Panc1 (cell line): ENCODE measurements around the gene ATG16L2.

Source experiments
- CTCF ChIP-seq: fragments of 450-650 bp; IDR thresholded peaks from 2 replicates; pipeline ENCODE4 v1.5.1; 2017; ENCODE audit warnings: mild to moderate bottlenecking
- POLR2AphosphoS5 ChIP-seq: IDR thresholded peaks from 2 replicates; pipeline ENCODE4 v1.6.1; 2012; ENCODE audit warnings: mild to moderate bottlenecking, low read depth, low read length, moderate library complexity

GRCh38 chr11:72787216-72788104, 26.8 kb upstream of the ATG16L2 start:
- TF ChIP-seq CTCF (no peak), POLR2AphosphoS5 (no peak)
